Gastrocnemius medialis (tissue), 4 donors: ENCODE results near the gene CLDN6. TPM values are rescaled to one million over a fixed set of nuclear protein-coding genes. Genes with fewer than 3 reads are reported as not detected.

ENCODE experiments used
- ATAC-seq, 2 donors: fragments of 150-250 bp; one replicate each; pipeline ENCODE4 v1.9.1; 2016
- DNase-seq, 2 donors: peaks; one replicate each; pipeline ENCODE4 v3.0.0-alpha.2; 2019
- H3K27ac ChIP-seq, 4 donors: fragments of 200-600 bp; sonication (generic); 1 replicate in 1 of 4; 2 replicates in 3 of 4; pipeline ENCODE4 v1.5.1; 2016 to 2018; ENCODE audit warnings: mild to moderate bottlenecking in 2 of 4, moderate library complexity in 1 of 4
- H3K27me3 ChIP-seq, 3 donors: fragments of 200-600 bp; sonication (generic) in 2 of 3; 1 replicate in 1 of 3; 2 replicates in 2 of 3; pipeline versions ENCODE4 v1.5.1 to v1.6.0; 2016 to 2019; ENCODE audit warnings: mild to moderate bottlenecking in 1 of 3, moderate library complexity in 1 of 3
- H3K36me3 ChIP-seq, 2 donors: fragments of 200-600 bp; sonication (generic) in 1 of 2; one replicate each; pipeline ENCODE4 v1.5.1; 2017 to 2018
- H3K4me1 ChIP-seq, 2 donors: fragments of 200-600 bp; sonication (generic) in 1 of 2; one replicate each; pipeline ENCODE4 v1.5.1; 2016 to 2017; ENCODE audit warnings: mild to moderate bottlenecking in 2 of 2
- H3K4me3 ChIP-seq, 4 donors: fragments of 200-600 bp; sonication (generic) in 3 of 4; 1 replicate in 1 of 4; 2 replicates in 3 of 4; pipeline ENCODE4 v1.5.1; 2016 to 2019; ENCODE audit warnings: mild to moderate bottlenecking in 2 of 4
- H3K9me3 ChIP-seq, 3 donors: fragments of 200-600 bp; sonication (generic) in 2 of 3; 1 replicate in 1 of 3; 2 replicates in 2 of 3; pipeline ENCODE4 v1.5.1; 2016 to 2019
- CTCF ChIP-seq, 5 experiments: fragments of 450-650 bp in 3 of 5; fragments of 200-600 bp in 2 of 5; sonication (generic) in 2 of 5; IDR thresholded peaks in 4 of 5; conservative IDR thresholded peaks in 1 of 5; 1 replicate in 4 of 5; 2 replicates in 1 of 5; pipeline ENCODE4 v1.5.1; 2016 to 2019; ENCODE audit warnings: antibody characterized with exemption in 5 of 5, mild to moderate bottlenecking in 3 of 5, moderate library complexity in 3 of 5
- POLR2A ChIP-seq, 2 donors: fragments of 450-650 bp; IDR thresholded peaks; one replicate each; pipeline ENCODE4 v1.6.1; 2017; ENCODE audit warnings: antibody characterized with exemption in 2 of 2, mild to moderate bottlenecking in 2 of 2, moderate library complexity in 2 of 2
- in situ Hi-C, 4 donors: fragments of 200-750 bp; cut with MboI; loops; one replicate each; pipeline versions ENCODE4 v1.15.0 to v1.8.0; 2017; ENCODE audit warnings: low sequenced_read_pairs in 4 of 4
- intact Hi-C: fragments of 100-400 bp; cut with DNase I; formaldehyde crosslinking; loops from one replicate; pipeline ENCODE4 v1.15.1; 2023; ENCODE audit warnings: low total_unique reads
- total RNA-seq, 4 donors: library from RNA; depleted of rRNA; stranded (reverse); fragments of >200 nt; gene quantifications; one replicate each; pipeline versions ENCODE4 v1.1.0 to v1.2.3, GENCODE V29; 2016

Gene CLDN6
- total RNA-seq, 4 donors from 2014 or later = 0.55 TPM; not detected in 3

DNA sequence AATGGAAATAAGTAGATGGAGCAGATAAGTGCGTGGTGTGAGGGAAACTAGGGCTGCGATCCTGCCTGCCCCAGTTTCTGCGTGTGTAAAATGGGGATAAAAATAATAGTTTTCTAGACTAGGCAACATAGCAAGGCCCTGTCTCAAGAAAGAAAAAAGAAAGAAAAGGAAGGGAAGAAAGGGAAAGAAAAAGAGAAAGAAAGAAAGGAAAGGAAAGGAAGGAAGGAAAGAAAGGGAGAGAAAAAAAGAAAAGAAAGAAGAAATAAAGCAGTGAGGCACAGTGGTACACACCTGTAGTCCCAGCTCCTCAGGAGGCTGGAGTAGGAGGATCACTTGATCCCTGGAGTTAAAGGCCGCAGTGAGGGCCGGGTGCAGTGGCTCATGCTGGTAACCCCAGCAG, 35.6 kb downstream of the CLDN6 start:
- in situ Hi-C loops = no loop called here
- H3K4me1 ChIP-seq = peaks cover 25 to 28% of the 10 kb centered on the region in 2 donors
- no peak overlapping the region for H3K4me3 ChIP-seq
- DNase-seq (no peak), ATAC-seq (no peak)
- no peaks in the 10 kb centered on the region for H3K9me3 ChIP-seq
- no peaks in the 10 kb centered on the region for H3K36me3 ChIP-seq
- H3K27ac ChIP-seq = no peak overlapping the region
- peaks cover 0 to 6% (median 3%) of the 10 kb centered on the region in 3 donors for H3K27me3 ChIP-seq
- no peak for TF ChIP-seq CTCF (IDR thresholded peaks at IDR 0.05 in 4 of 5, conservative IDR thresholded peaks at IDR 0.05 in 1 of 5)
- no peak for TF ChIP-seq POLR2A (IDR thresholded peaks at IDR 0.05)
- intact Hi-C loops = no loop called here

GRCh38 chr16:2981899-2982250, 36.1 kb downstream of the CLDN6 start:
- Histone ChIP-seq H3K4me3 (no peak overlapping the region), H3K9me3 (no peaks in the 10 kb centered on the region), H3K36me3 (no peaks in the 10 kb centered on the region), H3K27me3 (peaks cover 0 to 6% (median 3%) of the 10 kb centered on the region in 3 donors), H3K27ac (no peak overlapping the region), H3K4me1 (peaks cover 25 to 28% of the 10 kb centered on the region in 2 donors)
- in situ Hi-C loops (no loop called here), intact Hi-C loops (no loop called here)
- TF ChIP-seq POLR2A (IDR thresholded peaks at IDR 0.05) (no peak), CTCF (IDR thresholded peaks at IDR 0.05 in 4 of 5, conservative IDR thresholded peaks at IDR 0.05 in 1 of 5) (no peak)
- DNase-seq (no peak), ATAC-seq (no peak)

DNA sequence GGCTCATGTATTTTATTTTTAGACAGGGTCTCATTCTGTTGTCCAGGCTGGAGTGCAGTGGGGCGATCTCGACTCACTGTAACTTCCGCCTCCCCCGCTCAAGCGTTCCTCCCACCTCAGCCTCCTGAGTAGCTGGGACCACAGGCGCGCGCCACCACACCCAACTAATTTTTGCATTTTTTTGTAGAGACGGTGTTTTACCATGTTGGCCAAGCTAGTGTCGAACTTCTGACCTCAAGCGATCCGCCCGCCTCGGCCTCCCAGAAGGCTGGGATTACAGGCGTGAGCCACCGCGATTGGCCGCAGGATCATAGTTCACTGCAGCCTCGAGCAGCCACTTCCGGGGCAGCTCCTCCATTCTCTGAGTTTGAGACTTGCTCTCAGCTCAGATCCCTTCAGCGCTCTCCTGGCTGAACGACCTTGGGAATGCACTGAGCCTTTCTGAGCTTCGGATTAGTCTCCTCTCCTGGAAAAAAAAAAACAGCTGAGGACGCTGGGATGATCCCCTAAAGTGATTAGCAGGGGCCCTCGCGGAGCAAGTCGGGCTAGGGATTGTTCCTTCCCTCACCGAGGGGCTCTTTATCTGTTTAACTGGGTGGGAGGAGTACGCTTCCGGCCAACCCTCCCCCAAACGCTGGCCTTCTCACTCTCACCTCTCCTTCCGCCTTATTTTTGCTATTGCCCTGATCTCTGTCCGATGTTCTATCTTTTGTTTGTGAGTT, 36.6 kb downstream of the CLDN6 start:
- in situ Hi-C loops = no loop called here
- Histone ChIP-seq H3K27me3 (peaks cover 0 to 6% (median 3%) of the 10 kb centered on the region in 3 donors), H3K4me3 (peak overlapping the region; percentile 70 to 87 (median 82)), H3K36me3 (no peaks in the 10 kb centered on the region), H3K27ac (peak overlapping the region in 1 of 4 donors; percentile 89), H3K4me1 (peaks cover 24 to 25% of the 10 kb centered on the region in 2 donors), H3K9me3 (no peaks in the 10 kb centered on the region)
- intact Hi-C loops = no loop called here
- TF ChIP-seq CTCF (IDR thresholded peaks at IDR 0.05 in 4 of 5, conservative IDR thresholded peaks at IDR 0.05 in 1 of 5) (no peak), POLR2A (IDR thresholded peaks at IDR 0.05) (no peak)
- DNase-seq (no peak), ATAC-seq (no peak)

GRCh38 chr16:2980227-2981176, 37.5 kb downstream of the CLDN6 start, which contains the start of gene PKMYT1:
Gene PKMYT1, minus strand, starts transcription at chr16:2980446. Its CDS starts 789 bp downstream, at chr16:2979657.
- no peaks in the 10 kb centered on the region for H3K9me3 ChIP-seq
- intact Hi-C loops (loop anchor here (1.0 kb wide), 2 partner anchors 11 to 228 kb away; partner anchors contain the start of genes PAQR4 and SRRM2), in situ Hi-C loops (no loop called here)
- peak; percentile 69 to 82 for DNase-seq
- H3K36me3 ChIP-seq = no peaks in the 10 kb centered on the region
- TF ChIP-seq POLR2A (IDR thresholded peaks at IDR 0.05) = peak; percentile 73 to 88
- TF ChIP-seq CTCF (IDR thresholded peaks at IDR 0.05 in 4 of 5, conservative IDR thresholded peaks at IDR 0.05 in 1 of 5) = no peak
- peak within 1 kb of the TSS; percentile 70 to 87 (median 82) for H3K4me3 ChIP-seq
- peaks cover 0 to 6% (median 3%) of the 10 kb centered on the region in 3 donors for H3K27me3 ChIP-seq
- H3K27ac ChIP-seq = peak within 1 kb of the TSS; percentile 76 to 89 (median 84)
- peak; percentile 90 to 94 for ATAC-seq
- H3K4me1 ChIP-seq = peaks cover 16 to 20% of the 10 kb centered on the region in 2 donors
